ENCODE data around the gene MAGI3.

The MAGI3 gene

GRCh38 chr1:113672491-113672890 is 282.2 kb downstream of the MAGI3 start:
- Histone ChIP-seq H3K9ac (ENCODE audit: low read length) (no peak overlapping the region), H2AFZ (ENCODE audit: low read length) (no peak overlapping the region), H3F3A (ENCODE audit: insufficient read depth, low read length) (no peaks in the 10 kb centered on the region), H3K27me3 (ENCODE audit: insufficient read depth, low read length) (no peaks in the 10 kb centered on the region), H3K9me2 (ENCODE audit: low read depth, low read length) (no peaks in the 10 kb centered on the region), H3K79me2 (ENCODE audit: insufficient read depth, low read length) (no peaks in the 10 kb centered on the region), H3K27ac (ENCODE audit: low read depth, low read length, poor library complexity, severe bottlenecking) (no peak overlapping the region), H3K4me3 (ENCODE audit: low read depth, low read length, poor library complexity, severe bottlenecking) (no peak overlapping the region), H3K4me1 (ENCODE audit: insufficient read depth, low read length, severe bottlenecking) (no peaks in the 10 kb centered on the region), H3K4me2 (ENCODE audit: low read length) (no peak overlapping the region), H3K9me3 (ENCODE audit: low read length) (no peaks in the 10 kb centered on the region), H4K20me1 (ENCODE audit: insufficient read depth, low read length) (no peaks in the 10 kb centered on the region), H3K36me3 (ENCODE audit: insufficient read depth, low read length) (no peaks in the 10 kb centered on the region)
- no peak for TF ChIP-seq EZH2 (IDR thresholded peaks at IDR 0.05; ENCODE audit: borderline replicate concordance, low read length)

GRCh38 chr1:113674591-113674990 is 284.3 kb downstream of the MAGI3 start:
- H3K4me3 ChIP-seq (ENCODE audit: low read depth, low read length, poor library complexity, severe bottlenecking) = no peak overlapping the region
- no peaks in the 10 kb centered on the region for H4K20me1 ChIP-seq (ENCODE audit: insufficient read depth, low read length)
- H3K36me3 ChIP-seq (ENCODE audit: insufficient read depth, low read length) = no peaks in the 10 kb centered on the region
- H2AFZ ChIP-seq (ENCODE audit: low read length) = no peak overlapping the region
- no peaks in the 10 kb centered on the region for H3K79me2 ChIP-seq (ENCODE audit: insufficient read depth, low read length)
- no peak overlapping the region for H3K4me2 ChIP-seq (ENCODE audit: low read length)
- TF ChIP-seq EZH2 (IDR thresholded peaks at IDR 0.05; ENCODE audit: borderline replicate concordance, low read length) = no peak
- no peak for TF ChIP-seq CTCF (IDR thresholded peaks at IDR 0.05; ENCODE audit: low read length)
- H3K9me3 ChIP-seq (ENCODE audit: low read length) = no peaks in the 10 kb centered on the region
- H3K27ac ChIP-seq (ENCODE audit: low read depth, low read length, poor library complexity, severe bottlenecking) = no peak overlapping the region
- H3K27me3 ChIP-seq (ENCODE audit: insufficient read depth, low read length) = no peaks in the 10 kb centered on the region
- H3K9me2 ChIP-seq (ENCODE audit: low read depth, low read length) = no peaks in the 10 kb centered on the region
- no peaks in the 10 kb centered on the region; the same call in 1 of the 2 replicates for H3F3A ChIP-seq (ENCODE audit: insufficient read depth, low read length)
- no peaks in the 10 kb centered on the region for H3K4me1 ChIP-seq (ENCODE audit: insufficient read depth, low read length, severe bottlenecking)
- no peak overlapping the region for H3K9ac ChIP-seq (ENCODE audit: low read length)

GRCh38 chr1:113675302-113675701 is 285.0 kb downstream of the MAGI3 start:
- Histone ChIP-seq H3K9ac (ENCODE audit: low read length) (no peak overlapping the region), H3K4me3 (ENCODE audit: low read depth, low read length, poor library complexity, severe bottlenecking) (no peak overlapping the region), H2AFZ (ENCODE audit: low read length) (no peak overlapping the region), H3K27me3 (ENCODE audit: insufficient read depth, low read length) (no peaks in the 10 kb centered on the region), H3K36me3 (ENCODE audit: insufficient read depth, low read length) (no peaks in the 10 kb centered on the region), H3K9me3 (ENCODE audit: low read length) (no peaks in the 10 kb centered on the region), H3K9me2 (ENCODE audit: low read depth, low read length) (no peaks in the 10 kb centered on the region), H3K4me2 (ENCODE audit: low read length) (no peak overlapping the region), H3F3A (ENCODE audit: insufficient read depth, low read length) (no peaks in the 10 kb centered on the region; the same call in 1 of the 2 replicates), H3K27ac (ENCODE audit: low read depth, low read length, poor library complexity, severe bottlenecking) (no peak overlapping the region), H3K4me1 (ENCODE audit: insufficient read depth, low read length, severe bottlenecking) (no peaks in the 10 kb centered on the region), H3K79me2 (ENCODE audit: insufficient read depth, low read length) (no peaks in the 10 kb centered on the region), H4K20me1 (ENCODE audit: insufficient read depth, low read length) (no peaks in the 10 kb centered on the region)
- TF ChIP-seq EZH2 (IDR thresholded peaks at IDR 0.05; ENCODE audit: borderline replicate concordance, low read length) = no peak
- no peak for TF ChIP-seq CTCF (IDR thresholded peaks at IDR 0.05; ENCODE audit: low read length)

- H3K36me3 ChIP-seq (ENCODE audit: insufficient read depth, low read length) = no peaks in the 10 kb centered on the region
- H2AFZ ChIP-seq (ENCODE audit: low read length) = no peak overlapping the region
- no peaks in the 10 kb centered on the region; the same call in 1 of the 2 replicates for H3F3A ChIP-seq (ENCODE audit: insufficient read depth, low read length)
- H3K4me1 ChIP-seq (ENCODE audit: insufficient read depth, low read length, severe bottlenecking) = no peaks in the 10 kb centered on the region
- H3K9ac ChIP-seq (ENCODE audit: low read length) = no peak overlapping the region
- no peak for TF ChIP-seq CTCF (IDR thresholded peaks at IDR 0.05; ENCODE audit: low read length)
- TF ChIP-seq EZH2 (IDR thresholded peaks at IDR 0.05; ENCODE audit: borderline replicate concordance, low read length) = no peak
- H3K9me2 ChIP-seq (ENCODE audit: low read depth, low read length) = no peaks in the 10 kb centered on the region
- H3K27ac ChIP-seq (ENCODE audit: low read depth, low read length, poor library complexity, severe bottlenecking) = no peak overlapping the region
- H3K4me2 ChIP-seq (ENCODE audit: low read length) = no peak overlapping the region
- no peaks in the 10 kb centered on the region for H3K79me2 ChIP-seq (ENCODE audit: insufficient read depth, low read length)
- no peaks in the 10 kb centered on the region for H4K20me1 ChIP-seq (ENCODE audit: insufficient read depth, low read length)
- no peak overlapping the region for H3K4me3 ChIP-seq (ENCODE audit: low read depth, low read length, poor library complexity, severe bottlenecking)
- no peaks in the 10 kb centered on the region for H3K27me3 ChIP-seq (ENCODE audit: insufficient read depth, low read length)
- no peaks in the 10 kb centered on the region for H3K9me3 ChIP-seq (ENCODE audit: low read length)
These were observed 286.2 kb downstream of the MAGI3 start for GRCh38 chr1:113676524-113676923.

All from OCI-LY1 (cell line).